HEK293T (cell line): ENCODE data around the gene TRPC4.

Experiments
- CTCF ChIA-PET: fragments of 350-600 bp; formaldehyde crosslinking; extraction: SDS; loops from one replicate; lab custom pipeline; 2021; ENCODE audit warnings: antibody characterized with exemption, inconsistent platforms; lab: Yijun Ruan, JAX
- POLR2A ChIA-PET: fragments of 350-600 bp; formaldehyde crosslinking; extraction: SDS; loops from one replicate; lab custom pipeline; 2020; ENCODE audit warnings: antibody characterized with exemption, inconsistent platforms; lab: Yijun Ruan, JAX
- DNase-seq: peaks from one replicate; pipeline ENCODE4 v3.0.0; 2012; ENCODE audit warnings: mixed read lengths; ENCODE audit errors: extremely low spot score
- ARNT ChIP-seq: fragments of 450-650 bp; IDR thresholded peaks from 2 replicates; pipeline ENCODE4 v1.6.1; 2017; ENCODE audit warnings: mild to moderate bottlenecking
- BHLHE40 ChIP-seq: fragments of 450-650 bp; IDR thresholded peaks from 2 replicates; pipeline ENCODE4 v1.6.1; 2016; ENCODE audit warnings: mild to moderate bottlenecking, moderate library complexity, borderline replicate concordance
- CTBP1 ChIP-seq: fragments of 450-650 bp; IDR thresholded peaks from 2 replicates; pipeline ENCODE4 v1.6.1; 2016; ENCODE audit warnings: borderline replicate concordance
- ELF4 ChIP-seq: fragments of 450-650 bp; IDR thresholded peaks from 2 replicates; pipeline ENCODE4 v1.6.1; 2017; ENCODE audit warnings: antibody characterized with exemption
- FOXA1 ChIP-seq: fragments of 450-650 bp; IDR thresholded peaks from 2 replicates; pipeline ENCODE4 v1.6.1; 2016; ENCODE audit warnings: mild to moderate bottlenecking
- FOXK2 ChIP-seq: fragments of 450-650 bp; IDR thresholded peaks from 2 replicates; pipeline ENCODE4 v1.6.1; 2016; ENCODE audit warnings: mild to moderate bottlenecking
- FOXM1 ChIP-seq: fragments of 450-650 bp; IDR thresholded peaks from 2 replicates; pipeline ENCODE4 v1.6.1; 2017; ENCODE audit warnings: mild to moderate bottlenecking, borderline replicate concordance
- HDGF ChIP-seq: fragments of 450-650 bp; IDR thresholded peaks from 2 replicates; pipeline ENCODE4 v1.6.1; 2017; ENCODE audit warnings: antibody characterized with exemption, borderline replicate concordance
- L3MBTL2 ChIP-seq: fragments of 450-650 bp; conservative IDR thresholded peaks from 2 replicates; pipeline ENCODE4 v1.6.1; 2016; ENCODE audit warnings: mild to moderate bottlenecking
- LEF1 ChIP-seq: fragments of 450-650 bp; IDR thresholded peaks from 2 replicates; pipeline ENCODE4 v1.6.1; 2017; ENCODE audit warnings: mild to moderate bottlenecking, borderline replicate concordance
- NFRKB ChIP-seq: fragments of 450-650 bp; IDR thresholded peaks from 2 replicates; pipeline ENCODE4 v1.6.1; 2016; ENCODE audit warnings: mild to moderate bottlenecking, moderate library complexity
- SP1 ChIP-seq: fragments of 450-650 bp; IDR thresholded peaks from 2 replicates; pipeline ENCODE4 v1.6.1; 2017
- SUZ12 ChIP-seq: fragments of 450-650 bp; IDR thresholded peaks from 2 replicates; pipeline ENCODE4 v1.6.1; 2016; ENCODE audit warnings: mild to moderate bottlenecking
- TARDBP ChIP-seq: fragments of 450-650 bp; IDR thresholded peaks from 2 replicates; pipeline ENCODE4 v1.6.1; 2016
- ZNF384 ChIP-seq: fragments of 450-650 bp; IDR thresholded peaks from 2 replicates; pipeline ENCODE4 v1.6.1; 2016
- TF ChIP-seq, protein P1 (sequence below): fragments of 450-650 bp; IDR thresholded peaks from 2 replicates; pipeline ENCODE4 v1.6.1; 2016

Gene TRPC4

DNA sequence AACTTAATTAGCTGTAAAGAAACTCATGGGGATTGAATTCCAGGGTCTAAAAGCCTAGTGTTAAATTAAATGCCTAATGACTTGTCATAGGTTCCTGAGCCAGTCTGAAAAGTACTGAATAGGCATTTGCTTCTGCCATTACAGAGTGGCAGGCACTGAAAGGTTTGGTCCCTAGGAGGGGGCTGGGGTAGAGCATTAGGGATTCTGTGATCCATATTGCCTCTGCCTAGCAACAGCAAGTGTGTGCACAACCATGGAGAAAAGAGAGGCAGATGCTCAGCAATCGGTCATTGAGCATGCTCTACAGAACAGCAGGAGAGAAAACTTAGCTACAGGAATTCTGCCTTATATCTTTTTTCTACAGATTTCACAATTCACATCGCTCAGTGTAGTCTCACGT is 133.5 kb downstream of the TRPC4 start:
- TF ChIP-seq ZNF384 (no peak), HDGF (no peak), LEF1 (no peak), FOXK2 (no peak), SUZ12 (no peak), ARNT (no peak), ELF4 (no peak), CTBP1 (no peak), L3MBTL2 (no peak), FOXM1 (no peak), SP1 (no peak), TARDBP (no peak), FOXA1 (no peak), BHLHE40 (no peak), NFRKB (no peak)
- TF ChIP-seq, protein P1, sequence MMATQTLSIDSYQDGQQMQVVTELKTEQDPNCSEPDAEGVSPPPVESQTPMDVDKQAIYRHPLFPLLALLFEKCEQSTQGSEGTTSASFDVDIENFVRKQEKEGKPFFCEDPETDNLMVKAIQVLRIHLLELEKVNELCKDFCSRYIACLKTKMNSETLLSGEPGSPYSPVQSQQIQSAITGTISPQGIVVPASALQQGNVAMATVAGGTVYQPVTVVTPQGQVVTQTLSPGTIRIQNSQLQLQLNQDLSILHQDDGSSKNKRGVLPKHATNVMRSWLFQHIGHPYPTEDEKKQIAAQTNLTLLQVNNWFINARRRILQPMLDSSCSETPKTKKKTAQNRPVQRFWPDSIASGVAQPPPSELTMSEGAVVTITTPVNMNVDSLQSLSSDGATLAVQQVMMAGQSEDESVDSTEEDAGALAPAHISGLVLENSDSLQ = no peak
- CTCF ChIA-PET = no interaction called here
- DNase-seq = no peak
- POLR2A ChIA-PET = no interaction called here

DNA sequence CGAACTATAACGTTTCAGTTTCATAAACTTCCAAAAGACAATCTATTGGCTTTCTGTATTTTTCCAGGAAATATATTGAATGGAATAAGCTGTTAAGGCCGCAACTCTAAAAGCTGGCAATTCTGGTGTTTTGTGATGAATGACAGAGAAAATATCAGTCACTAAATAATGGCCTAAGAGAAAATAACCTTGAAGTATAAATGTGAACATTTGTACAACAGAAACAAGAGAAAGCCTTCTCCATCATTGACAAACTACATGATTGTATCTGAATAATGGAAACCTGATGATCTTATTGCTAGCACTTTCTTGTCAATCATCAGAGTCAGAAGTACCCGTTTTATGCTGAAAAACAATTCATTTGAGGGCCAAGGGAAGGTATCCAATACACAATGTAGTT is 134.3 kb downstream of the TRPC4 start:
- DNase-seq = no peak
- TF ChIP-seq LEF1 (no peak), BHLHE40 (no peak), TARDBP (no peak), ELF4 (no peak), FOXA1 (no peak), SUZ12 (no peak)
- TF ChIP-seq, protein P1 = no peak
- ChIA-PET POLR2A (no interaction called here), CTCF (no interaction called here)

DNA sequence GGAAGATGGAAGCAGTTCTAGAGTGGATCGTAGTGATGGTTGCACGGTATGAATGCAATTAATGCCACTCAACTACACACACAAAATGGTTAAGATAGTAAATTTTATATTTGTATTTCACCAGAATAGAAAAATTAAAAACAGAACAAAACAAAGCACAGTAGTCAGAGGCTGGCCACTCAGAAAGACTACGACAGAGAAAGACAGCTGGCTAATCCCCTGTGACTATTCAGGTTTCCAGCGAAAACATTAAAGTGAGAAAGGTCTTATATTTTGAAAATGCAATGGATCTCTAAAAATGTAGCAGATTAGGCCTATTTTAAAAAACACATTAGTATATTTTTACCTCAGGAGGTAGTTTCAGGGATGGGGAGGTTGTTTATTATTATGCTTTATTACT is 139.7 kb downstream of the TRPC4 start:
- no peak for DNase-seq
- TF ChIP-seq ZNF384 = no peak
- ChIA-PET CTCF (no interaction called here), POLR2A (no interaction called here)

DNA sequence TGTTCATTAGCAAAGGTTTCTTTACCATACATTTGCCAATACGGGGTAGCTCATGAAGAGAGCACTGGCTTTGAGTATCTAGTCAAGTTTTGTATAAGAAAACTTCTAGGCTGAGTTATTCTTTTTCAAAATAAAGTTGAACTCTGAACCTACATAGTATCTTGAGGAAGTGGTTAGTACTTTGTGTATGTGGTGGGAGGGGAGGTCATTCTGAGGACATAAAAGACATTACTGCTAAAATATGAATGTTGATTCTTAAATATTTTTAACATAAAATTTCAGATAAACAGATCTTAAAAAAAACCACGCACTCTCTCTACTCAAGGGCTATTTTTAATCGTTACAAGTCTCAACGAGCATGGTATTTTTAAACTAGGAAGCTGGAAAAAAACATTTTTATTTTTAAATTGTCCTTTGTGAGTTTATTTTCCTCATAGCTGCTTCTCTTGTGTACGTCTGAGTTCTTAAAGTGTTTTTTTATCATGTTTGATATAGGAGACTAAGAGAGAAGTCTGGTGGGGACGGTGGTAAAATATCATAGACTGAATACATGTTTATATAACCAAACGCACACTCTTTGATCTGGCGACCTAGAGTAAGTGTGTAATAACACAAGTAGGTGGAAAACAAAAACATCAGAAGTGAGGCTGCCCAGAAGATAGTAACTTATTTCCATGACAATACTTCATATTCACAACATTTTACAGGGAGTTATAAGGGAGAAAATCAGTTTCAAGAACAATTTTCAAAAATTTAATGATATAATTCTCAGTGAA is 153.0 kb downstream of the TRPC4 start:
- POLR2A ChIA-PET = no interaction called here
- TF ChIP-seq FOXK2 (no peak), BHLHE40 (no peak), SUZ12 (no peak), NFRKB (no peak), ELF4 (no peak), FOXA1 (no peak), FOXM1 (no peak), LEF1 (no peak), SP1 (no peak), ARNT (no peak), L3MBTL2 (no peak), ZNF384 (no peak), TARDBP (no peak)
- TF ChIP-seq, protein P1 = no peak
- CTCF ChIA-PET = no interaction called here
- DNase-seq = no peak

DNA sequence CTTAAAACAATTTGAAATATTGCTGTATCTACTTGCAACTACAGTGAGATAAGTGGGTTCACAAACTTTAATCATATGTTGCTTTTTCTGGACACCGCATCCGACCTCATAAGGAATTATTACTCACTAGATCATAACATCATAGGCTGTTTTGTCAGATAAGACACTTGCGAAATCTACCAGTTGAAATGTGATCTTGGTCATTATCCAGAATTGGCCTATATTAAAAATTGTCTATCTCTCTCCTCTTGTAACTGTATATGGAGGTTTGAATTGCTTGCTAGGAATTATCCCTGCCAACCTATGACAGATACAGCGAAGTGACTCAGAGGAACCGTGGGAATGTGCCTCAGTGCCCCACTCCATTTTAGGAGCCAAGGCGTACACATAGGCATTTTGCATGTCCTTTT is 154.0 kb downstream of the TRPC4 start:
- no peak for TF ChIP-seq FOXK2
- no peak for TF ChIP-seq CTBP1
- no peak for TF ChIP-seq SP1
- no peak for TF ChIP-seq SUZ12
- no peak for TF ChIP-seq ZNF384
- no peak for TF ChIP-seq FOXM1
- no peak for TF ChIP-seq ELF4
- ChIA-PET POLR2A (no interaction called here), CTCF (no interaction called here)
- no peak for DNase-seq

DNA sequence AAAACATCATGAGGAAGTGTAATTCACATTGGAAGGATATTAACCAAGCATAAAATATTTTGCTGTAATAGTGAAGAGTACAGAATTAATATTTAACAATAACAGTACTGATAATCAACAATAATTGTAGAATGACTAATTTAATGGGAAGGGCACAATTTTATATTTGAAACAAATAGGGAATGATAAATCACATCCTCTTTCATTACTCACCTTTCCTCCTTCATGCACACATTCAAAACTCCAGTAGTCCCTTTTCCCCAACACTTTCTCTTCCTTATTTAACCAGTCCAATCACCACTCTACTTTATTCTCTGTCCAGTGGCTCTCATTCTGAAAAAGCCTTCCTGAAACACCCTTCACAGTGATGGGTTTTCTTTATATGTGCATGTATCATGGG is 160.3 kb downstream of the TRPC4 start:
- ChIA-PET POLR2A (no interaction called here), CTCF (interaction anchor here (0.6 kb wide), 1 partner anchor 623 kb away, joined by 3 read pairs; no protein-coding TSS in a partner anchor)
- TF ChIP-seq LEF1 (no peak), BHLHE40 (no peak), TARDBP (no peak), SUZ12 (no peak)
- DNase-seq = no peak

DNA sequence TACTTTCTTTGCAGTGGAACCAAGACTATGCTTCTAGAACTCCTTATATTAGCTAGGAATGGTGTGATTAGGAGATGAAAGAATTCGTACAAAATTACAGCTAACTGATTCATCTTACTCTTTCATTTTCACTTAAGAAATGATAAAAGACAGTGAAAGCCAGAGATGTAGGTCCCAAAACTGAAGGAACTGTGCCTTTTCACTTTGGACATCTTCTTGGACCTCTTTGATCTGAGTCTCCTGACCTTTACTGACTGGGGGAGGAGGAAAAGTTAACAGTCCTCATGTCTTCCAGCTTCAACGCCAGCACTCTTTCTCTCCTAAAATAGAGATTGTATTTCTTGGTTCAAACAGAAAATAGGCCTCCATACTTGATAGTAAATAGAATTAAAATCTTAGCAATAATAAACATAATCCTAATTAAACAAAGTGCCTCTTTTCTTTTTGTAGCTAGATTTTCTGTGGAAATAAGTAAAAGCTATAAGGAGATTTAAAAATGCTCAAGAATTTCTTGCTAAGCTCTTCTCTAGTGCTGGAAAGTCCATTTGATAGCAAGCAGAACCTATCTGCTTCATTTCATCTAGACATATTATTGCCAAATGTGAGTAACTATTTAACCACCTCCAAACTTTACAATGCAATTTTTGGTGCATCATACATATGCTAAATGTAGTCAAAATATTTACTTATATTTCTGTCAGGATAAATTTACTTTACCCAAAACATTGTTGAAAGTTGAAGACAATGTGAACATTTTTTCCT is 161.7 kb downstream of the TRPC4 start:
- no peak for TF ChIP-seq BHLHE40
- TF ChIP-seq NFRKB = no peak
- no peak for TF ChIP-seq LEF1
- no peak for TF ChIP-seq CTBP1
- no peak for TF ChIP-seq SP1
- no peak for TF ChIP-seq ARNT
- TF ChIP-seq HDGF = no peak
- TF ChIP-seq TARDBP = no peak
- TF ChIP-seq ELF4 = no peak
- TF ChIP-seq FOXA1 = no peak
- TF ChIP-seq L3MBTL2 = no peak
- TF ChIP-seq SUZ12 = no peak
- no peak for TF ChIP-seq ZNF384
- TF ChIP-seq FOXK2 = no peak
- TF ChIP-seq FOXM1 = no peak
- TF ChIP-seq, protein P1 = no peak
- CTCF ChIA-PET = no interaction called here
- POLR2A ChIA-PET = no interaction called here

More for the DNA sequence above, 161.7 kb downstream of the TRPC4 start:
- DNase-seq = no peak
